Testis (tissue), 2 donors: ENCODE results near the gene KLK15.

Source experiments
- CTCF ChIP-seq, 3 experiments: fragments of 450-650 bp in 2 of 3; fragments of 200-600 bp in 1 of 3; sonication (generic) in 1 of 3; IDR thresholded peaks; one replicate each; pipeline ENCODE4 v1.5.1; 2016 to 2019; ENCODE audit warnings: antibody characterized with exemption in 3 of 3, mild to moderate bottlenecking in 2 of 3, moderate library complexity in 1 of 3
- POLR2A ChIP-seq: fragments of 450-650 bp; IDR thresholded peaks from one replicate; pipeline ENCODE4 v1.6.1; 2017; ENCODE audit warnings: antibody characterized with exemption, mild to moderate bottlenecking, moderate library complexity

GRCh38 chr19:50793558-50794065 lies 39.8 kb downstream of the KLK15 start:
- TF ChIP-seq POLR2A, result no peak
- TF ChIP-seq CTCF (IDR thresholded peaks at IDR 0.05), result no peak
